H1 (cell line): ENCODE data around the gene GARS1. TPM values are rescaled to one million over a fixed set of nuclear protein-coding genes. Genes with fewer than 3 reads are reported as not detected.

Experiments
- SP2 ChIP-seq: IDR thresholded peaks from 2 replicates; pipeline ENCODE4 v1.6.1; 2012; ENCODE audit warnings: mild to moderate bottlenecking, low read length, inconsistent platforms
- USF2 ChIP-seq: IDR thresholded peaks from 2 replicates; pipeline ENCODE4 v1.6.1; 2011; ENCODE audit warnings: low read length, improper control_type of control experiment
- polyA plus RNA-seq, 7 experiments: library from polyadenylated mRNA; depleted of rRNA in 3 of 7; stranded (reverse) in 5 of 7; unstranded in 2 of 7; fragments of >200 nt in 5 of 7; fragments of 200-250 nt in 2 of 7; gene quantifications; 1 replicate in 5 of 7; 2 replicates in 1 of 7; 4 replicates in 1 of 7; pipeline versions ENCODE4 v1.2.1 to v1.2.3, GENCODE V29; 2011 to 2013; ENCODE audit warnings: missing spikeins in 2 of 7, mixed read lengths in 2 of 7
- total RNA-seq: library from RNA; stranded (reverse); fragmentation: NEBNext Ultra II Directional; extraction: Animal tissue kit (Norgen Biotek cat#: 25700); gene quantifications from 2 replicates; pipeline ENCODE4 v1.2.1, GENCODE V29; 2021

GARS1 gene
- total and polyA plus RNA-seq, 2 of the 8 experiments (the other 6 are each of a cell fraction or from before 2014, with no cell fraction given), result 270 to 476 TPM

- no peak for TF ChIP-seq USF2
- no peak for TF ChIP-seq SP2
These were observed 64.6 kb downstream of the GARS1 start (continued) for GRCh38 chr7:30659312-30659711.
